CD4-positive, alpha-beta T cell treated with Interleukin-12 subunit alpha and Interleukin-12 subunit beta, for 1 hour (primary cell): ENCODE data around the gene ARHGAP27.
A peak's percentile ranks its signal among the peaks of the same experiment; 100 is the strongest.

Experiments
- DNase-seq: peaks from one replicate; pipeline ENCODE4 v3.0.0-alpha.2; 2020

Gene ARHGAP27

GRCh38 chr17:45429339-45430005 lies 3.2 kb downstream of the ARHGAP27 start:
- DNase-seq, result no peak

- no peak for DNase-seq
Measured at GRCh38 chr17:45428931-45429338, 3.7 kb downstream of the ARHGAP27 start.

GRCh38 chr17:45428050-45428617 lies 4.5 kb downstream of the ARHGAP27 start:
- DNase-seq, result peak; percentile 83

GRCh38 chr17:45427181-45427835 lies 5.4 kb downstream of the ARHGAP27 start:
- no peak for DNase-seq

GRCh38 chr17:45426561-45426960 lies 6.1 kb downstream of the ARHGAP27 start:
- DNase-seq, result no peak

- no peak for DNase-seq
Measured at GRCh38 chr17:45425984-45426413, 6.7 kb downstream of the ARHGAP27 start.

- DNase-seq, result no peak
Measured at GRCh38 chr17:45425125-45425983, 7.3 kb downstream of the ARHGAP27 start.

GRCh38 chr17:45424769-45425124 lies 7.9 kb downstream of the ARHGAP27 start:
- DNase-seq, result no peak

GRCh38 chr17:45423975-45424335 lies 8.7 kb downstream of the ARHGAP27 start:
- no peak for DNase-seq

- no peak for DNase-seq
Measured at GRCh38 chr17:45423304-45423974, 9.2 kb downstream of the ARHGAP27 start.

GRCh38 chr17:45414990-45415881 lies 17.4 kb downstream of the ARHGAP27 start:
- no peak for DNase-seq

GRCh38 chr17:45413498-45413923 lies 19.2 kb downstream of the ARHGAP27 start:
- no peak for DNase-seq

- DNase-seq, result no peak
Measured at GRCh38 chr17:45411348-45412105, 21.1 kb downstream of the ARHGAP27 start.

- DNase-seq, result peak; percentile 63
Measured at GRCh38 chr17:45410144-45411091, 22.3 kb downstream of the ARHGAP27 start.

- DNase-seq, result no peak
Measured at GRCh38 chr17:45409659-45410076, 23.0 kb downstream of the ARHGAP27 start.

GRCh38 chr17:45408611-45409421 lies 23.9 kb downstream of the ARHGAP27 start:
- no peak for DNase-seq

- DNase-seq, result no peak
Measured at GRCh38 chr17:45406107-45406506, 26.6 kb downstream of the ARHGAP27 start.

GRCh38 chr17:45405250-45406086 lies 27.2 kb downstream of the ARHGAP27 start:
- no peak for DNase-seq
